Karpas-422 (cell line): Measurements from ENCODE around the gene PLCB1. TPM values are rescaled to one million over a fixed set of nuclear protein-coding genes. Genes with fewer than 3 reads are reported as not detected.

ENCODE experiments used
- DNase-seq: peaks from one replicate; pipeline ENCODE4 v3.0.0-alpha.2; 2015
- H2AFZ ChIP-seq: fragments of 200-600 bp; sonication (generic); 2 replicates; pipeline ENCODE4 v1.6.1; 2014; ENCODE audit warnings: antibody characterized with exemption, low read length, mixed read lengths
- H3K27ac ChIP-seq: fragments of 200-600 bp; sonication (generic); 2 replicates; pipeline ENCODE4 v1.5.1; 2014; ENCODE audit warnings: mild to moderate bottlenecking, low read length, moderate library complexity
- H3K27me3 ChIP-seq: fragments of 200-600 bp; sonication (generic); 2 replicates; pipeline ENCODE4 v1.6.1; 2014; ENCODE audit warnings: low read length, mixed read lengths
- H3K36me3 ChIP-seq: fragments of 200-600 bp; sonication (generic); 2 replicates; pipeline ENCODE4 v1.6.1; 2014; ENCODE audit warnings: low read length, mixed read lengths; ENCODE audit not compliant: insufficient read depth
- H3K4me1 ChIP-seq: fragments of 200-600 bp; sonication (generic); 2 replicates; pipeline ENCODE4 v1.6.1; 2014; ENCODE audit warnings: mild to moderate bottlenecking, low read length, mixed read lengths
- H3K4me2 ChIP-seq: fragments of 200-600 bp; sonication (generic); 2 replicates; pipeline ENCODE4 v1.6.1; 2014; ENCODE audit warnings: low read length, low read depth, mild to moderate bottlenecking; ENCODE audit not compliant: poor library complexity, severe bottlenecking
- H3K4me3 ChIP-seq: fragments of 200-600 bp; sonication (generic); 2 replicates; pipeline ENCODE4 v1.5.1; 2014; ENCODE audit warnings: mild to moderate bottlenecking, antibody characterized with exemption, low read length, mixed read lengths
- H3K79me2 ChIP-seq: fragments of 200-600 bp; sonication (generic); 2 replicates; pipeline ENCODE4 v1.6.1; 2014; ENCODE audit warnings: mild to moderate bottlenecking, low read length, mixed read lengths
- H3K9ac ChIP-seq: fragments of 200-600 bp; sonication (generic); 2 replicates; pipeline ENCODE4 v1.6.0; 2014; ENCODE audit warnings: low read length
- H3K9me2 ChIP-seq: fragments of 200-600 bp; sonication (generic), shearing (Covaris generic); replicated peaks from 2 replicates; pipeline ENCODE4 v1.6.0; 2014; ENCODE audit warnings: mild to moderate bottlenecking, low read length, moderate library complexity; ENCODE audit not compliant: insufficient read depth
- H3K9me3 ChIP-seq: fragments of 300-700, 200-600 bp; sonication (generic); 2 replicates; pipeline ENCODE4 v1.6.1; 2014; ENCODE audit warnings: low read length, mixed read lengths
- H4K20me1 ChIP-seq: fragments of 200-600 bp; sonication (generic); 2 replicates; pipeline ENCODE4 v1.6.1; 2014; ENCODE audit warnings: mild to moderate bottlenecking, antibody characterized with exemption, low read length, low read depth; ENCODE audit not compliant: insufficient read depth
- total RNA-seq: library from RNA; depleted of rRNA; stranded (reverse); fragments of >200 nt; shearing (Covaris generic); gene quantifications from 2 replicates; pipeline ENCODE4 v1.2.3, GENCODE V29; 2014; ENCODE audit warnings: low replicate concordance

The PLCB1 gene
- total RNA-seq, 1 experiment from 2014 or later, result 0.82 TPM

DNA sequence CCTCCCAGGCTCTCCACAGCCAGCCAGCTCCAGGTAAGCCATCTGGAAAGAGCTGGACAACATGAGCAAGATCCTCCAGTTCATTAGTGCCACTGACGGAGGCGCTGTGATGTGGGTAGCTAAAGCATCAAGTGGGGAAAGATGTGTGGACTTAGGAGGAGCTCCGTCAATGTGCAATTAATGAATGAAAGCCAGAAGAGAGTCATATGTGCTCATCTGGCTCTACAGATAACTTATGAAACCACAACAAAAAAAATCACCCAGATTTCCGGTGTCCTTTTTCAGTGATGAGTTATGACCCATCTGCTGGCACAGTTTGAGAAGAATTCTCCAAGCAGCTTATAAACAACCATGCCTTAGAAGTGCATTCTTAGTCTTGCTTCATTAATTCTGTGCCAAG, 625.1 kb downstream of the PLCB1 start:
- H3K4me2 ChIP-seq, result no peak overlapping the region
- H3K4me3 ChIP-seq, result no peak overlapping the region
- no peak for DNase-seq
- no peaks in the 10 kb centered on the region for H3K36me3 ChIP-seq
- no peaks in the 10 kb centered on the region for H3K9me3 ChIP-seq
- H3K79me2 ChIP-seq, result no peaks in the 10 kb centered on the region
- H4K20me1 ChIP-seq, result no peaks in the 10 kb centered on the region
- H3K27ac ChIP-seq, result no peak overlapping the region
- no peak overlapping the region for H2AFZ ChIP-seq
- H3K4me1 ChIP-seq, result no peaks in the 10 kb centered on the region
- H3K27me3 ChIP-seq, result no peaks in the 10 kb centered on the region
- no peak overlapping the region for H3K9ac ChIP-seq
- no peaks in the 10 kb centered on the region for H3K9me2 ChIP-seq

GRCh38 chr20:8764344-8764962, 632.4 kb downstream of the PLCB1 start:
- no peaks in the 10 kb centered on the region for H3K27me3 ChIP-seq
- H3K27ac ChIP-seq, result no peak overlapping the region
- no peak for DNase-seq
- no peaks in the 10 kb centered on the region for H3K36me3 ChIP-seq
- H4K20me1 ChIP-seq, result no peaks in the 10 kb centered on the region
- no peaks in the 10 kb centered on the region for H3K9me2 ChIP-seq
- H3K4me3 ChIP-seq, result no peak overlapping the region
- no peaks in the 10 kb centered on the region for H3K79me2 ChIP-seq
- H3K9me3 ChIP-seq, result no peaks in the 10 kb centered on the region
- no peak overlapping the region for H3K4me2 ChIP-seq
- H2AFZ ChIP-seq, result no peak overlapping the region
- no peak overlapping the region for H3K9ac ChIP-seq
- H3K4me1 ChIP-seq, result no peaks in the 10 kb centered on the region

DNA sequence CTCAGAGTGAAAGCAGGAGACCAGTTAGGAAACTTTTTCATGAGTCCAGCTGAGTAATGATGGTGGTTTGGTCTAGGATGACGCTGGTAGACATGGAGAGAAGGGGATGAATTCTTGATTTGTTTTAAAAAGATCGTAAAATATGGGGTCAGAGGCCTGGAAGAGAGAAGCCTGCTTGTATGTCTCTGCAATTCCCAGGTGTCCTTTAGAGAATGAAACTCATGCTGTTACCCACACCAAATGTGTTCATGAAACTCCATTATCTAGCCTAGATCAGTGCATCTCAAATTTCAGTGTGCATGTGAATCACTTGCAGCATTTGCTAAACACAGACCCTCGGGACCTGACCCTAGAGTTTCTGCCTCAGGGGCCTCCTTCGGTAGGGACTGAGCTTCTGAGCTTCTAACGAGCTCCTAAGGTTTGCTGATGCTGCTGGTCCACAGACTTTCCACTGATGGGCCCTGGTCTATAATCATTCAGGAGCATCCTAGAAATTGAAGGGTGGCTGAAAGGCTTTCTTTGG, 634.9 kb downstream of the PLCB1 start:
- H2AFZ ChIP-seq, result no peak overlapping the region
- H3K27ac ChIP-seq, result no peak overlapping the region
- H3K9me2 ChIP-seq, result no peaks in the 10 kb centered on the region
- no peak for DNase-seq
- H3K4me3 ChIP-seq, result no peak overlapping the region
- no peaks in the 10 kb centered on the region for H3K4me1 ChIP-seq
- no peaks in the 10 kb centered on the region for H3K36me3 ChIP-seq
- no peak overlapping the region for H3K9ac ChIP-seq
- H3K27me3 ChIP-seq, result no peaks in the 10 kb centered on the region
- no peaks in the 10 kb centered on the region for H3K9me3 ChIP-seq
- no peak overlapping the region for H3K4me2 ChIP-seq
- no peaks in the 10 kb centered on the region for H3K79me2 ChIP-seq
- H4K20me1 ChIP-seq, result no peaks in the 10 kb centered on the region

DNA sequence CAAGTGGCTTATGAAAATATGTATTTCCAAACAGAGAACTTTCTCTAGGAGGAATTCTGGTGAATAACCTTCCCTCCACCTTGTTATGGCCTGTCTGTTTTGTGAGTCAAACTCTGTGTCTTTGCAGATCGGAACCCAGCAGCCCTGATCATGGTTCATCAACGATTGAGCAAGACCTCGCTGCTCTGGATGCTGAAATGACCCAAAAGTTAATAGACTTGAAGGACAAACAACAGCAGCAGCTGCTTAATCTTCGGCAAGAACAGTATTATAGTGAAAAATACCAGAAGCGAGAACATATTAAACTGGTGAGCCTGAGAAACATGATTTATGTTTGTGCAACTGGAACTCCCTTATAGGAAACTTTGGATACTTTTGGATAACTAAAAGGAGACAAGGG, 642.3 kb downstream of the PLCB1 start:
- no peaks in the 10 kb centered on the region for H3K36me3 ChIP-seq
- no peaks in the 10 kb centered on the region for H4K20me1 ChIP-seq
- no peak overlapping the region for H3K4me3 ChIP-seq
- H3K9ac ChIP-seq, result no peak overlapping the region
- H3K4me2 ChIP-seq, result no peak overlapping the region
- H3K9me3 ChIP-seq, result no peaks in the 10 kb centered on the region
- no peaks in the 10 kb centered on the region for H3K4me1 ChIP-seq
- H3K27ac ChIP-seq, result no peak overlapping the region
- no peaks in the 10 kb centered on the region for H3K9me2 ChIP-seq
- no peak for DNase-seq
- H3K27me3 ChIP-seq, result no peaks in the 10 kb centered on the region
- H3K79me2 ChIP-seq, result no peaks in the 10 kb centered on the region
- no peak overlapping the region for H2AFZ ChIP-seq

DNA sequence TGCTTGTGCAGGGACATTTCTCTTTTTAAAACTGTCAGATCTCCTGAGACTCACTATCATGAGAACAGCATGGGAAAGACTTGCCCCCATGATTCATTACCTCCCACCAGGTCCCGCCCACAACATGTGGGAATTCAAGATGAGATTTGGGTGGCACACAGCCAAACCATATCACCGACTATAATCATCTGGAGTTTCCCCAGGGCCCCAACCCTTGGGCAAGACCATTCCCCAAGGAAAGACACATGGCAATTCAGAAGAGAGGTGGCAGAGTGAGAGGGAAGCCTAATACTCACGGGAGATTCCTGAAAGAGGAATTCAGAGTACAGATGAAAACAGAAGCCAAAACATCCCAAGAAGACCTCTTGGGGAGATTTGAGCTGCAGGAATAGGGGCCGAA, 645.8 kb downstream of the PLCB1 start:
- H3K9me3 ChIP-seq, result no peaks in the 10 kb centered on the region
- H3K36me3 ChIP-seq, result no peaks in the 10 kb centered on the region
- H3K4me3 ChIP-seq, result no peak overlapping the region
- no peak overlapping the region for H2AFZ ChIP-seq
- H3K9me2 ChIP-seq, result no peaks in the 10 kb centered on the region
- H4K20me1 ChIP-seq, result no peaks in the 10 kb centered on the region
- DNase-seq, result no peak
- H3K27me3 ChIP-seq, result no peaks in the 10 kb centered on the region
- no peaks in the 10 kb centered on the region for H3K4me1 ChIP-seq
- no peak overlapping the region for H3K9ac ChIP-seq
- H3K79me2 ChIP-seq, result no peaks in the 10 kb centered on the region
- H3K4me2 ChIP-seq, result no peak overlapping the region
- H3K27ac ChIP-seq, result no peak overlapping the region

- no peak overlapping the region for H3K4me2 ChIP-seq
- no peaks in the 10 kb centered on the region for H3K4me1 ChIP-seq
- H3K9ac ChIP-seq, result no peak overlapping the region
- no peak overlapping the region for H3K27ac ChIP-seq
- DNase-seq, result no peak
- H2AFZ ChIP-seq, result no peak overlapping the region
- no peaks in the 10 kb centered on the region for H4K20me1 ChIP-seq
- H3K36me3 ChIP-seq, result no peaks in the 10 kb centered on the region
- H3K79me2 ChIP-seq, result no peaks in the 10 kb centered on the region
- no peaks in the 10 kb centered on the region for H3K27me3 ChIP-seq
- no peaks in the 10 kb centered on the region for H3K9me3 ChIP-seq
- no peaks in the 10 kb centered on the region for H3K9me2 ChIP-seq
- H3K4me3 ChIP-seq, result no peak overlapping the region
Observed at GRCh38 chr20:8778387-8778786, 646.3 kb downstream of the PLCB1 start.

DNA sequence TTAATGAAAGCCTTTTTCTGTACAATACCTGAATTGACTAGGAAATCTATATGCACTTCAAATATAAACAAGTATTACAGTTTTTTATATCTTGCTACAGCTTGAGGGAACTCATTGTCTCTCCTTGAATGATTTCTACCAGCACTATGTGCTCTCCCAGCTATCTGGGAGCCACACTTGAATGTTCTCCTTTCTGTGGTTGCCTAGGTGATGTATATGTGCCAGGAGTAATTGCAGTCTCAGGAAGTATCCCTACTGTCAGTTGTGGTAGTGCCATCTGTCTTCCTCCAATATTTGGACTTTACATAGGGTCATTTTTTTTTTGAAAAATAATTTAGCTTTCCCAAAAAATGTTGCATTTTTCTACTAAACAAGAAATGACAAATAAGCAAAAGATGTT, 648.8 kb downstream of the PLCB1 start:
- Histone ChIP-seq H3K4me2 (no peak overlapping the region), H3K9ac (no peak overlapping the region), H3K27ac (no peak overlapping the region), H4K20me1 (no peaks in the 10 kb centered on the region), H3K79me2 (no peaks in the 10 kb centered on the region), H3K36me3 (no peaks in the 10 kb centered on the region), H3K4me3 (no peak overlapping the region), H3K4me1 (no peaks in the 10 kb centered on the region), H3K9me2 (no peaks in the 10 kb centered on the region), H3K9me3 (no peaks in the 10 kb centered on the region), H3K27me3 (no peaks in the 10 kb centered on the region), H2AFZ (no peak overlapping the region)
- no peak for DNase-seq

DNA sequence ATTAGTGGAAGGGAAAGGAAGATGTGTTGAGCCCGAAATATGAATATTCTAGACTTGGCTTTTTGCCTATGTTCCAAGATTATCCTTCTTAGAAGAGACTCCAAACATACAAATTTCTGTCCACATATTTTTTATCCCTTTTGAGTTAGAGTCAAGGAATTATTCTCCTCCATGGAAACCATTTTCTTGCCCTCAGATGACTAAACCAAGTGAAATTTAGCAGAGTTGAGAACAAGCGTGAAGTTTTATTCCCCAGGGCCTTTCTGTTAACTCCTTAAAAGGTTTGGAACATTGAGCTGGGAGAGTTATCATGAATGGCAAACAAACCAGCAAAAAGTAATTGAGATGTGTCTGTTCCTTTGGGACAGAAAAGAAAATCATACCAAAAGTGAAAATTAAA, 650.7 kb downstream of the PLCB1 start:
- Histone ChIP-seq H2AFZ (no peak overlapping the region), H3K4me2 (no peak overlapping the region), H3K27me3 (no peaks in the 10 kb centered on the region), H3K9ac (no peak overlapping the region), H3K27ac (no peak overlapping the region), H3K9me3 (no peaks in the 10 kb centered on the region), H4K20me1 (no peaks in the 10 kb centered on the region), H3K9me2 (no peaks in the 10 kb centered on the region), H3K4me1 (no peaks in the 10 kb centered on the region), H3K4me3 (no peak overlapping the region), H3K79me2 (no peaks in the 10 kb centered on the region), H3K36me3 (no peaks in the 10 kb centered on the region)
- DNase-seq, result no peak
